Smooth muscle cell (in vitro differentiated cells): Measurements from ENCODE around the gene TMOD1. TPM values are rescaled to one million over a fixed set of nuclear protein-coding genes. Genes with fewer than 3 reads are reported as not detected.

Experiments
- DNase-seq: peaks from one replicate; lab custom pipeline; 2025; ENCODE audit not compliant: unreplicated experiment; lab: John Stamatoyannopoulos, UW
- H2AFZ ChIP-seq: fragments of 200-600 bp; sonication (generic); 2 replicates; pipeline ENCODE4 v1.6.0; 2016; ENCODE audit warnings: antibody characterized with exemption, low read depth, mild to moderate bottlenecking
- H3F3A ChIP-seq: fragments of 200-600 bp; sonication (generic); 2 replicates; pipeline ENCODE4 v1.6.0; 2017; ENCODE audit warnings: antibody characterized with exemption, low read depth
- H3K27ac ChIP-seq: fragments of 200-600 bp; sonication (generic); 2 replicates; pipeline ENCODE4 v1.5.1; 2016; ENCODE audit warnings: low read depth, mild to moderate bottlenecking
- H3K27me3 ChIP-seq: fragments of 200-600 bp; sonication (generic); 2 replicates; pipeline ENCODE4 v1.6.1; 2016; ENCODE audit warnings: low read depth, mild to moderate bottlenecking
- H3K36me3 ChIP-seq: fragments of 200-600 bp; sonication (generic); 2 replicates; pipeline ENCODE4 v1.5.1; 2016; ENCODE audit warnings: low read depth
- H3K4me1 ChIP-seq: fragments of 200-600 bp; sonication (generic); 2 replicates; pipeline ENCODE4 v1.5.1; 2016; ENCODE audit warnings: low read depth
- H3K4me2 ChIP-seq: fragments of 200-600 bp; sonication (generic); 2 replicates; pipeline ENCODE4 v1.6.0; 2016; ENCODE audit warnings: mild to moderate bottlenecking
- H3K4me3 ChIP-seq: fragments of 200-600 bp; sonication (generic); 2 replicates; pipeline ENCODE4 v1.5.1; 2016; ENCODE audit warnings: mild to moderate bottlenecking
- H3K79me2 ChIP-seq: fragments of 200-600 bp; sonication (generic); 2 replicates; pipeline ENCODE4 v1.6.0; 2016; ENCODE audit warnings: low read depth, mild to moderate bottlenecking
- H3K9ac ChIP-seq: fragments of 200-600 bp; sonication (generic); 2 replicates; pipeline ENCODE4 v1.6.0; 2016; ENCODE audit warnings: low read depth
- H3K9me3 ChIP-seq: fragments of 200-600 bp; sonication (generic); replicated peaks from 2 replicates; pipeline ENCODE4 v1.5.1; 2016; ENCODE audit warnings: low read depth
- H4K20me1 ChIP-seq: fragments of 200-600 bp; sonication (generic); 2 replicates; pipeline ENCODE4 v1.6.0; 2016; ENCODE audit warnings: low read depth
- CTCF ChIP-seq: fragments of 200-600 bp; sonication (generic); IDR thresholded peaks from 2 replicates; pipeline ENCODE4 v1.5.1; 2017; ENCODE audit warnings: borderline replicate concordance, mild to moderate bottlenecking, antibody characterized with exemption; ENCODE audit not compliant: insufficient read depth, poor library complexity, severe bottlenecking
- WGBS: methylation state at CpG from one replicate; pipeline ENCODE4 v1.1.7; 2016; ENCODE audit warnings: low lambda C conversion rate; 5-methylcytosine and 5-hydroxymethylcytosine counted together
- polyA plus RNA-seq: library from polyadenylated mRNA; unstranded; fragments of >200 nt; fragmentation: Nextera tagmentation; extraction: Ambion mirVana; gene quantifications from 2 replicates; pipeline ENCODE4 v1.2.1, GENCODE V29; 2016
- total RNA-seq: library from RNA; depleted of rRNA; stranded (reverse); fragments of >200 nt; gene quantifications from 2 replicates; pipeline ENCODE4 v1.2.3, GENCODE V29; 2014

Gene TMOD1
- total and polyA plus RNA-seq, 2 experiments from 2014 or later: 0.18 to 0.19 TPM

- H3F3A ChIP-seq: no peaks in the 10 kb centered on the region
- H3K4me3 ChIP-seq: no peak overlapping the region
- peaks cover 6% of the 10 kb centered on the region for H3K27me3 ChIP-seq
- H3K4me2 ChIP-seq: no peak overlapping the region
- no peak for TF ChIP-seq CTCF
- H3K9me3 ChIP-seq: no peaks in the 10 kb centered on the region
- no peaks in the 10 kb centered on the region for H3K79me2 ChIP-seq
- 82% methylated on average over 5 of the region's 5 CpGs for WGBS
- no peaks in the 10 kb centered on the region for H3K4me1 ChIP-seq
- H3K9ac ChIP-seq: no peak overlapping the region
- no peaks in the 10 kb centered on the region for H4K20me1 ChIP-seq
- DNase-seq: no peak
- no peak overlapping the region for H3K27ac ChIP-seq
- H3K36me3 ChIP-seq: no peaks in the 10 kb centered on the region
- no peak overlapping the region for H2AFZ ChIP-seq
Observed at GRCh38 chr9:97548379-97548778, 46.9 kb downstream of the TMOD1 start.

- Histone ChIP-seq H2AFZ (no peak overlapping the region), H3K79me2 (no peaks in the 10 kb centered on the region), H3K27me3 (peaks cover 6% of the 10 kb centered on the region), H4K20me1 (no peaks in the 10 kb centered on the region), H3K27ac (no peak overlapping the region), H3K9me3 (no peaks in the 10 kb centered on the region), H3K4me1 (no peaks in the 10 kb centered on the region), H3F3A (no peaks in the 10 kb centered on the region), H3K4me2 (no peak overlapping the region), H3K9ac (no peak overlapping the region), H3K4me3 (no peak overlapping the region), H3K36me3 (no peaks in the 10 kb centered on the region)
- DNase-seq: no peak
- WGBS: 87% methylated on average over 3 of the region's 3 CpGs
- no peak for TF ChIP-seq CTCF
Observed at GRCh38 chr9:97548819-97549540, 47.5 kb downstream of the TMOD1 start.

- Histone ChIP-seq H3K4me1 (no peaks in the 10 kb centered on the region), H4K20me1 (no peaks in the 10 kb centered on the region), H3K79me2 (no peaks in the 10 kb centered on the region), H3K4me2 (no peak overlapping the region), H3K27me3 (peaks cover 6% of the 10 kb centered on the region), H3F3A (no peaks in the 10 kb centered on the region), H3K4me3 (no peak overlapping the region), H3K27ac (no peak overlapping the region), H2AFZ (no peak overlapping the region), H3K9me3 (no peaks in the 10 kb centered on the region), H3K9ac (no peak overlapping the region), H3K36me3 (no peaks in the 10 kb centered on the region)
- no peak for DNase-seq
- 91% methylated on average over 1 of the region's 1 CpG for WGBS
- TF ChIP-seq CTCF: no peak
Observed at GRCh38 chr9:97550386-97550785, 48.9 kb downstream of the TMOD1 start.

- H3K9ac ChIP-seq: no peak overlapping the region
- H3K79me2 ChIP-seq: no peaks in the 10 kb centered on the region
- H3K9me3 ChIP-seq: no peaks in the 10 kb centered on the region
- H3K36me3 ChIP-seq: no peaks in the 10 kb centered on the region
- no peaks in the 10 kb centered on the region for H4K20me1 ChIP-seq
- no peak for DNase-seq
- H3K4me2 ChIP-seq: no peak overlapping the region
- peaks cover 6% of the 10 kb centered on the region for H3K27me3 ChIP-seq
- no peaks in the 10 kb centered on the region for H3F3A ChIP-seq
- no peak overlapping the region for H3K27ac ChIP-seq
- no peak overlapping the region for H2AFZ ChIP-seq
- no peak overlapping the region for H3K4me3 ChIP-seq
- WGBS: 90% methylated on average over 5 of the region's 5 CpGs
- no peaks in the 10 kb centered on the region for H3K4me1 ChIP-seq
- no peak for TF ChIP-seq CTCF
Observed at GRCh38 chr9:97551308-97551707, 49.8 kb downstream of the TMOD1 start.
